Measurements from ENCODE around the gene DQX1.
A peak's percentile ranks its signal among the peaks of the same experiment; 100 is the strongest.
"Not testable (repeated sequence)": the region's sequence is repeated elsewhere in the genome, so short reads cannot be mapped to it uniquely, and the experiment has no call there.

Gene DQX1

GRCh38 chr2:74488643-74489481 is 37.2 kb downstream of the DQX1 start:
- H3K9ac ChIP-seq (ENCODE audit: low read length in 2 of 2), result no peak overlapping the region
- H3K27me3 ChIP-seq (ENCODE audit: control insufficient read depth in 1 of 2, insufficient read depth in 2 of 2, low read length in 2 of 2), result no peaks in the 10 kb centered on the region
- no peaks in the 10 kb centered on the region for H3K9me3 ChIP-seq (ENCODE audit: control insufficient read depth in 2 of 2, low read length in 2 of 2)
- peaks cover 4% of the 10 kb centered on the region for H3K4me1 ChIP-seq (ENCODE audit: control insufficient read depth, insufficient read depth, low read length)
- H3K36me3 ChIP-seq (ENCODE audit: control insufficient read depth in 2 of 2, insufficient read depth in 2 of 2, low read length in 2 of 2), result peaks cover 35 to 42% of the 10 kb centered on the region in 2 donors
- no peak overlapping the region for H3K4me3 ChIP-seq (ENCODE audit: low read length in 2 of 2)
- no peak overlapping the region for H3K27ac ChIP-seq (ENCODE audit: low read length)

GRCh38 chr2:74486141-74486540 is 39.9 kb downstream of the DQX1 start:
- no peaks in the 10 kb centered on the region for H3K27me3 ChIP-seq (ENCODE audit: control insufficient read depth in 1 of 2, insufficient read depth in 2 of 2, low read length in 2 of 2)
- H3K36me3 ChIP-seq (ENCODE audit: control insufficient read depth in 2 of 2, insufficient read depth in 2 of 2, low read length in 2 of 2), result peaks cover 18 to 21% of the 10 kb centered on the region in 2 donors
- H3K9ac ChIP-seq (ENCODE audit: low read length in 2 of 2), result no peak overlapping the region
- no peaks in the 10 kb centered on the region for H3K9me3 ChIP-seq (ENCODE audit: control insufficient read depth in 2 of 2, low read length in 2 of 2)
- H3K27ac ChIP-seq (ENCODE audit: low read length), result no peak overlapping the region
- H3K4me1 ChIP-seq (ENCODE audit: control insufficient read depth, insufficient read depth, low read length), result peaks cover 20% of the 10 kb centered on the region
- no peak overlapping the region for H3K4me3 ChIP-seq (ENCODE audit: low read length in 2 of 2)

- H3K27me3 ChIP-seq (ENCODE audit: control insufficient read depth in 1 of 2, insufficient read depth in 2 of 2, low read length in 2 of 2); H3K9me3 ChIP-seq (ENCODE audit: control insufficient read depth in 2 of 2, low read length in 2 of 2): not testable (repeated sequence)
- Histone ChIP-seq H3K4me1 (ENCODE audit: control insufficient read depth, insufficient read depth, low read length) (peaks cover 28% of the 10 kb centered on the region), H3K36me3 (ENCODE audit: control insufficient read depth in 2 of 2, insufficient read depth in 2 of 2, low read length in 2 of 2) (peaks cover 8 to 16% of the 10 kb centered on the region in 2 donors), H3K4me3 (ENCODE audit: low read length in 2 of 2) (peak overlapping the region; percentile 99 to 100), H3K27ac (ENCODE audit: low read length) (peak overlapping the region; percentile 88), H3K9ac (ENCODE audit: low read length in 2 of 2) (peak overlapping the region; percentile 80 to 87)
These were observed 42.3 kb downstream of the DQX1 start for GRCh38 chr2:74483675-74484164.

- H3K9ac ChIP-seq (ENCODE audit: low read length in 2 of 2), result peak within 1 kb of the TSS; percentile 80 to 87
- peak within 1 kb of the TSS; percentile 99 to 100 for H3K4me3 ChIP-seq (ENCODE audit: low read length in 2 of 2)
- H3K27me3 ChIP-seq (ENCODE audit: control insufficient read depth in 1 of 2, insufficient read depth in 2 of 2, low read length in 2 of 2), result no peaks in the 10 kb centered on the region
- peak within 1 kb of the TSS; percentile 88 for H3K27ac ChIP-seq (ENCODE audit: low read length)
- no peaks in the 10 kb centered on the region for H3K9me3 ChIP-seq (ENCODE audit: control insufficient read depth in 2 of 2, low read length in 2 of 2)
- H3K36me3 ChIP-seq (ENCODE audit: control insufficient read depth in 2 of 2, insufficient read depth in 2 of 2, low read length in 2 of 2), result peaks cover 8 to 12% of the 10 kb centered on the region in 2 donors
- peaks cover 28% of the 10 kb centered on the region for H3K4me1 ChIP-seq (ENCODE audit: control insufficient read depth, insufficient read depth, low read length)
These were observed 43.0 kb downstream of the DQX1 start, which contains the start of the genes CCDC142 and TTC31 for GRCh38 chr2:74482801-74483674. Gene CCDC142, minus strand, starts transcription at chr2:74482998. Its CDS starts 161 bp downstream, at chr2:74482837. Gene TTC31, plus strand, starts transcription at chr2:74483081. Its CDS starts 15 bp downstream, at chr2:74483096.

DNA sequence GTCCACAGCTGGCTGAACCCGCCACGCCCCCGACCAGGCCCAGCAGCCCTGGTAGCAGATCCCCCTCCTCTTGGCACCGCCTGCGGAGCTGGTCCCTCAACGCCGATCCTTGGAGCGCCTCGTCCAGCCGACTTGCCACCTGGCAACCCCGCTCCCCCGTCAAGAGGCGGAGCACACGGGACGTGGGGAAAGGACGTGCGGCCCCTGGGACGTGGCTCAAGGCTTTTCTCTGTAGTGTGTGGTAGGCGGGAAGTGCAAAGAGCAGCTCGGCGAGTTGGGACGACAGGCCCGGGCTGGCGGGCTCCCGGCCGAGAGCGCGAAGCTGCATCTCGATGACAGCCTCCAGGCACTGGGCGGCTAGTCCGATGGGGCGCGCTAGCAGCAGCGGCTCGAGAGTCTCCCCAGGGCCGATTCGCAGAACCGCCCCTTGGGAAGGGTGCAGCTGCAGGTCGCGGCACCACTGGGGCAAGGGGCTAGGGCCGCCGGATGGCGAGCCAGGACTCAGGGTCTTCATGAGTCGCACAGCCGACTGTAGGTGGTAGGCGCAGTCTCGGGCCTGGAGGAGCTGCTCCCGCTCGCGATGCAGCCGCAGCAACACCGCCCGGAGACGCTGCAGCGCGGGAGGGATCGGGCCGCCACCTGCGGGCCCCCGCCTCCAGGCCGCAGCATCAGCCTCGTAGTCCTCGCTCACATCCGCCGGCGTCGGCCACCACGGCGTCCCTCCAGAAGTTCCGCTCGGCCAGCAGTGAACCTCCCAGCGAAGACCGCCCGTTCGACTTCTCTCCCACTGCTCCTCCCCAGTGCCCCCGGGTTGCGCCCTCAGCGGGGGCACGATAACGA is 43.9 kb downstream of the DQX1 start:
- Histone ChIP-seq H3K4me3 (ENCODE audit: low read length in 2 of 2) (peak overlapping the region; percentile 99 to 100), H3K9me3 (ENCODE audit: control insufficient read depth in 2 of 2, low read length in 2 of 2) (no peaks in the 10 kb centered on the region), H3K9ac (ENCODE audit: low read length in 2 of 2) (peak overlapping the region; percentile 80 to 87), H3K36me3 (ENCODE audit: control insufficient read depth in 2 of 2, insufficient read depth in 2 of 2, low read length in 2 of 2) (peaks cover 13 to 17% of the 10 kb centered on the region in 2 donors), H3K4me1 (ENCODE audit: control insufficient read depth, insufficient read depth, low read length) (peaks cover 28% of the 10 kb centered on the region), H3K27me3 (ENCODE audit: control insufficient read depth in 1 of 2, insufficient read depth in 2 of 2, low read length in 2 of 2) (no peaks in the 10 kb centered on the region), H3K27ac (ENCODE audit: low read length) (peak overlapping the region; percentile 88)

DNA sequence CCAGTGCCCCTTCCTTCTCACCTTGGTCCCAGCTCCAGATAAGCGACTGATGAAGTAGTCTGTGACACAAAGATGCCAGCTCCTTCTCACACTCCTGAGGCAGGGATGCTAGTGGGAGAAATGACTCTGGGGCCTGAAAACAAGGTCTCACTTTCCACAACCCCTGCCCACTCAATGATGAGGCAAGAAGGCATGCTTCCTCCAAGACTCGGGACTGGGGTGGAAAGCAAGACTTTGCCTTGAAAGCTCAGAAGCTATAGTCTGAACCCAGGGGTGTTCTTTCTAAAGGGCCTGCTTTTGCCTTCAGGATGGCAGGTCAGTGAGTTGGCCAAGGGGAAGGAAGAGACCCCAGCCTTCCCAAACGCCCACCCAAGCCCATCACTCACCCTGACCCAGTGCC is 44.6 kb downstream of the DQX1 start:
- Histone ChIP-seq H3K4me3 (ENCODE audit: low read length in 2 of 2) (peak overlapping the region; percentile 99 to 100), H3K9me3 (ENCODE audit: control insufficient read depth in 2 of 2, low read length in 2 of 2) (no peaks in the 10 kb centered on the region), H3K9ac (ENCODE audit: low read length in 2 of 2) (peak overlapping the region; percentile 80 to 87), H3K27ac (ENCODE audit: low read length) (peak overlapping the region; percentile 88), H3K36me3 (ENCODE audit: control insufficient read depth in 2 of 2, insufficient read depth in 2 of 2, low read length in 2 of 2) (peaks cover 13 to 18% of the 10 kb centered on the region in 2 donors), H3K4me1 (ENCODE audit: control insufficient read depth, insufficient read depth, low read length) (peaks cover 28% of the 10 kb centered on the region), H3K27me3 (ENCODE audit: control insufficient read depth in 1 of 2, insufficient read depth in 2 of 2, low read length in 2 of 2) (no peaks in the 10 kb centered on the region)

DNA sequence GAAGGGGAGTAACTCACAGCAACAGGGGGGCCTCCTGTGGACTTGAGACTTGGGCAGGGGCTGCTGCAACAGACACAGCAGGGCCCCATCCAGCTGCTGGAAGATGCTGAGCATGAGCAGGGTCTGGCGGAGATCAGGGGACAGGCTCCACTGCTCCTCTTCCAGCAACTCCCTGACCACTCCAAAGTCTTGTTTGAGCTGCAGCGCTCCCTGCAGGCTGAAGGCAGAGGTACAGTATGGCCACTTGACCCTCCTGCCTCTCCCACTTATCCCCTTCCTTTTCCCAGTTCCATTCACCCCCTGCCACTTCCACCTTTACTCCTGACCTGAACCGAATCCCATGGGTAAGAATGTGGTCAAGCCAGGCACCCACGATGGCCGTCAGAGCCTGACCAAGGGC is 51.1 kb downstream of the DQX1 start:
- H3K36me3 ChIP-seq (ENCODE audit: control insufficient read depth in 2 of 2, insufficient read depth in 2 of 2, low read length in 2 of 2), result peaks cover 22% of the 10 kb centered on the region in 2 donors
- H3K9me3 ChIP-seq (ENCODE audit: control insufficient read depth in 2 of 2, low read length in 2 of 2), result no peaks in the 10 kb centered on the region
- H3K9ac ChIP-seq (ENCODE audit: low read length in 2 of 2), result no peak overlapping the region
- peaks cover 22% of the 10 kb centered on the region for H3K4me1 ChIP-seq (ENCODE audit: control insufficient read depth, insufficient read depth, low read length)
- no peak overlapping the region for H3K4me3 ChIP-seq (ENCODE audit: low read length in 2 of 2)
- no peaks in the 10 kb centered on the region for H3K27me3 ChIP-seq (ENCODE audit: control insufficient read depth in 1 of 2, insufficient read depth in 2 of 2, low read length in 2 of 2)
- H3K27ac ChIP-seq (ENCODE audit: low read length), result no peak overlapping the region

GRCh38 chr2:74474481-74474880 is 51.5 kb downstream of the DQX1 start:
- no peak overlapping the region for H3K27ac ChIP-seq (ENCODE audit: low read length)
- no peak overlapping the region for H3K9ac ChIP-seq (ENCODE audit: low read length in 2 of 2)
- H3K36me3 ChIP-seq (ENCODE audit: control insufficient read depth in 2 of 2, insufficient read depth in 2 of 2, low read length in 2 of 2), result peaks cover 21 to 22% of the 10 kb centered on the region in 2 donors
- H3K4me3 ChIP-seq (ENCODE audit: low read length in 2 of 2), result no peak overlapping the region
- no peaks in the 10 kb centered on the region for H3K27me3 ChIP-seq (ENCODE audit: control insufficient read depth in 1 of 2, insufficient read depth in 2 of 2, low read length in 2 of 2)
- no peaks in the 10 kb centered on the region for H3K9me3 ChIP-seq (ENCODE audit: control insufficient read depth in 2 of 2, low read length in 2 of 2)
- H3K4me1 ChIP-seq (ENCODE audit: control insufficient read depth, insufficient read depth, low read length), result peaks cover 22% of the 10 kb centered on the region

GRCh38 chr2:74472945-74473258 is 53.1 kb downstream of the DQX1 start:
- Histone ChIP-seq H3K27me3 (ENCODE audit: control insufficient read depth in 1 of 2, insufficient read depth in 2 of 2, low read length in 2 of 2) (no peaks in the 10 kb centered on the region), H3K27ac (ENCODE audit: low read length) (peak overlapping the region; percentile 89), H3K36me3 (ENCODE audit: control insufficient read depth in 2 of 2, insufficient read depth in 2 of 2, low read length in 2 of 2) (peaks cover 19 to 21% of the 10 kb centered on the region in 2 donors), H3K4me1 (ENCODE audit: control insufficient read depth, insufficient read depth, low read length) (peaks cover 22% of the 10 kb centered on the region), H3K4me3 (ENCODE audit: low read length in 2 of 2) (peak overlapping the region; percentile 96 to 97), H3K9ac (ENCODE audit: low read length in 2 of 2) (peak overlapping the region; percentile 83 to 95), H3K9me3 (ENCODE audit: control insufficient read depth in 2 of 2, low read length in 2 of 2) (no peaks in the 10 kb centered on the region)

Data from stomach smooth muscle (tissue), 2 donors.